Coronary artery (tissue), 2 donors: Measurements from ENCODE around the gene LEFTY2.
"Not testable (repeated sequence)": the region's sequence is repeated elsewhere in the genome, so short reads cannot be mapped to it uniquely, and the experiment has no call there.

Experiments
- DNase-seq: peaks from one replicate; pipeline ENCODE4 v3.0.0-alpha.2; 2017; ENCODE audit warnings: low spot score
- H3K27ac ChIP-seq, 2 donors: fragments of 200-600 bp; sonication (generic); one replicate each; pipeline ENCODE4 v1.5.1; 2016 to 2019
- H3K4me3 ChIP-seq: fragments of 200-600 bp; sonication (generic); 2 replicates; pipeline ENCODE4 v1.5.1; 2016; ENCODE audit warnings: mild to moderate bottlenecking, moderate library complexity
- CTCF ChIP-seq: fragments of 200-600 bp; sonication (generic); IDR thresholded peaks from one replicate; pipeline ENCODE4 v1.5.1; 2019; ENCODE audit warnings: antibody characterized with exemption

Gene LEFTY2

GRCh38 chr1:225941942-225942222, 862 bp upstream of the LEFTY2 start:
- DNase-seq, result no peak
- Histone ChIP-seq H3K27ac (peak overlapping the region; percentile 63 to 82), H3K4me3 (no peak overlapping the region)
- TF ChIP-seq CTCF, result no peak

- TF ChIP-seq CTCF, result no peak
- DNase-seq, result no peak
Observed at GRCh38 chr1:225940385-225941151, 452 bp downstream of the LEFTY2 start.

GRCh38 chr1:225939939-225940310, 1.1 kb downstream of the LEFTY2 start:
- H3K27ac ChIP-seq, DNase-seq, H3K4me3 ChIP-seq: not testable (repeated sequence)

More at GRCh38 chr1:225940385-225941151, 452 bp downstream of the LEFTY2 start:
- H3K27ac ChIP-seq, result peak overlapping the region; percentile 63 to 82
- peak overlapping the region; percentile 14 for H3K4me3 ChIP-seq

- DNase-seq, H3K4me3 ChIP-seq, H3K27ac ChIP-seq: not testable (repeated sequence)
Observed at GRCh38 chr1:225939097-225939938, 1.7 kb downstream of the LEFTY2 start.

GRCh38 chr1:225937048-225937968, 3.7 kb downstream of the LEFTY2 start:
- TF ChIP-seq CTCF, result no peak
- Histone ChIP-seq H3K27ac (no peak overlapping the region), H3K4me3 (no peak overlapping the region)
- DNase-seq, result no peak

GRCh38 chr1:225936523-225936922, 4.5 kb downstream of the LEFTY2 start:
- no peak for TF ChIP-seq CTCF
- H3K27ac ChIP-seq, result no peak overlapping the region
- no peak overlapping the region for H3K4me3 ChIP-seq
- DNase-seq, result no peak

GRCh38 chr1:225936086-225936485, 4.9 kb downstream of the LEFTY2 start:
- not testable (repeated sequence) for H3K4me3 ChIP-seq, DNase-seq, H3K27ac ChIP-seq

GRCh38 chr1:225934711-225935110, 6.3 kb downstream of the LEFTY2 start:
- DNase-seq, result no peak
- no peak overlapping the region for H3K4me3 ChIP-seq
- TF ChIP-seq CTCF, result no peak
- no peak overlapping the region for H3K27ac ChIP-seq
